Epithelial cell of esophagus (primary cell): ENCODE measurements around the gene DNM2.

Source experiments
- DNase-seq: peaks from one replicate; pipeline ENCODE4 v3.0.0; 2010; ENCODE audit warnings: low read depth
- H3K4me3 ChIP-seq: 2 replicates; pipeline ENCODE4 v1.5.1; 2011; ENCODE audit warnings: mild to moderate bottlenecking, low read length, control low read depth
- TF ChIP-seq, protein P1 (sequence below): IDR thresholded peaks from 2 replicates; pipeline ENCODE4 v1.5.1; 2011; ENCODE audit warnings: low read depth, mild to moderate bottlenecking, low read length, control low read depth, inconsistent platforms; ENCODE audit not compliant: insufficient read depth; ENCODE audit errors: missing control alignments

DNM2 gene

DNA sequence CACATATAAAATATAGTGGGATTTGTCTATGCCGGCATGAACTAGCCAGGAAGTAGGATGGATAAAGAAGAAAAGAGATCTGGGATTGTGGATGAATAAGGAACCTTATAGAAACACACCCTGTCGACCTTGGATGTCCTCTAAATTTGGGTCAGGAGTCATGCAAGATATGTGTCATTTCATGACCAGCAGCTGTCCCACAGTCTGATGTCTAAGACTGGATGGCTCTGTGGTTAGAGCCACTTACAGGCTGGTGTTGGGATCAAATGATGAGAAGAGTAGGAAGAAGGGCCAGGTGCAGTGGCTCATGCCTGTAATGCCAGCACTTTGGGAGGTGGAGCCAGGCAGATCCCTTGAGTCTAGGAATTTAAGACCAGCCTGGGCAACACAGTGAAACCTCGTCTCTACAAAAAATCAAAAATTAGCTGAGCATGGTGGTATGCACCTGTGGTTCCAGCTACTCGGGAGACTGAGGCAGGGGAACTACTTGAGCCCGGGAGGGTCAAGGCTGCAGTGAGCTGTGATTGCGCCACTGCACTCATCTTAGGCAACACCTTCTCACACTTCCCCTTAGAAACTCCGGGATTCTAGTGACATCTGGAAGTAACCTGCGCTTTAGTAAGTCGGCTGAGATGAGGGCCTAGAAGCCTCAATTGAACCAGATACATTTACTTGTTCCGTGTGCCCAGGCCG lies 87.3 kb downstream of the DNM2 start:
- no peak overlapping the region for H3K4me3 ChIP-seq
- DNase-seq = no peak
- TF ChIP-seq, protein P1, sequence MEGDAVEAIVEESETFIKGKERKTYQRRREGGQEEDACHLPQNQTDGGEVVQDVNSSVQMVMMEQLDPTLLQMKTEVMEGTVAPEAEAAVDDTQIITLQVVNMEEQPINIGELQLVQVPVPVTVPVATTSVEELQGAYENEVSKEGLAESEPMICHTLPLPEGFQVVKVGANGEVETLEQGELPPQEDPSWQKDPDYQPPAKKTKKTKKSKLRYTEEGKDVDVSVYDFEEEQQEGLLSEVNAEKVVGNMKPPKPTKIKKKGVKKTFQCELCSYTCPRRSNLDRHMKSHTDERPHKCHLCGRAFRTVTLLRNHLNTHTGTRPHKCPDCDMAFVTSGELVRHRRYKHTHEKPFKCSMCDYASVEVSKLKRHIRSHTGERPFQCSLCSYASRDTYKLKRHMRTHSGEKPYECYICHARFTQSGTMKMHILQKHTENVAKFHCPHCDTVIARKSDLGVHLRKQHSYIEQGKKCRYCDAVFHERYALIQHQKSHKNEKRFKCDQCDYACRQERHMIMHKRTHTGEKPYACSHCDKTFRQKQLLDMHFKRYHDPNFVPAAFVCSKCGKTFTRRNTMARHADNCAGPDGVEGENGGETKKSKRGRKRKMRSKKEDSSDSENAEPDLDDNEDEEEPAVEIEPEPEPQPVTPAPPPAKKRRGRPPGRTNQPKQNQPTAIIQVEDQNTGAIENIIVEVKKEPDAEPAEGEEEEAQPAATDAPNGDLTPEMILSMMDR = no peak

- H3K4me3 ChIP-seq = no peak overlapping the region
- DNase-seq = no peak
- TF ChIP-seq, protein P1 = no peak
Observed at GRCh38 chr19:10805758-10806247, 87.9 kb downstream of the DNM2 start.

GRCh38 chr19:10808937-10809649 lies 91.2 kb downstream of the DNM2 start:
- TF ChIP-seq, protein P1 = peak; percentile 6
- DNase-seq = peak; percentile 91
- H3K4me3 ChIP-seq = no peak overlapping the region

GRCh38 chr19:10809651-10810285 lies 91.9 kb downstream of the DNM2 start:
- TF ChIP-seq, protein P1 = no peak
- no peak for DNase-seq
- H3K4me3 ChIP-seq = no peak overlapping the region

- DNase-seq = no peak
- no peak overlapping the region for H3K4me3 ChIP-seq
- TF ChIP-seq, protein P1 = no peak
Observed at GRCh38 chr19:10811391-10812111, 93.7 kb downstream of the DNM2 start.

GRCh38 chr19:10812196-10812595 lies 94.3 kb downstream of the DNM2 start:
- DNase-seq = no peak
- H3K4me3 ChIP-seq = no peak overlapping the region
- TF ChIP-seq, protein P1 = no peak
